ENCODE measurements around the gene HSPA13.

The HSPA13 gene, protein sequence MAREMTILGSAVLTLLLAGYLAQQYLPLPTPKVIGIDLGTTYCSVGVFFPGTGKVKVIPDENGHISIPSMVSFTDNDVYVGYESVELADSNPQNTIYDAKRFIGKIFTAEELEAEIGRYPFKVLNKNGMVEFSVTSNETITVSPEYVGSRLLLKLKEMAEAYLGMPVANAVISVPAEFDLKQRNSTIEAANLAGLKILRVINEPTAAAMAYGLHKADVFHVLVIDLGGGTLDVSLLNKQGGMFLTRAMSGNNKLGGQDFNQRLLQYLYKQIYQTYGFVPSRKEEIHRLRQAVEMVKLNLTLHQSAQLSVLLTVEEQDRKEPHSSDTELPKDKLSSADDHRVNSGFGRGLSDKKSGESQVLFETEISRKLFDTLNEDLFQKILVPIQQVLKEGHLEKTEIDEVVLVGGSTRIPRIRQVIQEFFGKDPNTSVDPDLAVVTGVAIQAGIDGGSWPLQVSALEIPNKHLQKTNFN

DNA sequence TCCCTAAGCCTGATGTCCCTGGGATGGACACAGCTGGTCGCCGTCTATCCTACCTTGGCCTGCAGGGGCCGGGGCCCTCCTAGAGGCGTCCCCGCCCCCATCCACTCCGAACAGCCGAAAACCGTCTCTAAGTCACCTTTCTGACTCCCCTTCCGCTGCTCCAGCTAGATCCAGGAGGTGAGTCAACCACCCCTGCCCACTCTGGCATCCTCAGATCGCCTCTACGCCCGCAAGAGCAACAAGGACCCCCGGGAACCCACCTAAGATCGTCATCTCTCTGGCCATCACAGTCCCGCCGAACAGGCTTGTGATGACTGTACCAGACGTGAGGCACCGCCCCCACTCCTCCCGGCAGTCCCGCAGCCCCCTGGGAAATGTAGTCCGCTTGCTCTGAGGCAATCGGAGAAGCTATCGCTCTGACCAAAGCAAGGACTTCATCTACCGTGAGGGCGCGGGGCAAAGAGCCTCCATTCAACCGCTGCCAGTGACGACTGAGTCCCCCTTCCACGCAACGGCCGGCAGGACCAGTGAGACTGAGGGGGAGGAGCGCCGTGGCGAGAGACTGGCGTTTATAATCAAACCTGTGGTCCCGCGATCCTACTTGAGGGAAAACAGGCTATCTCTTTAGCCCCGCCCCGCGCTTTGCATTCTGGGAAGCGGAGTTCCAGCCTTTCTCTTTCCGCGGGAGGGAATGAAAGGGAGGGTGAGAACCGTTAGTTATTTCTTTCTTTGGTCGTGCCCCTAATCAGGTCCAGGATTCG lies at the start of gene HSPA13:
Gene HSPA13 (minus strand): TSS at position 312 of the 761 bp plus-strand sequence. CDS start 27 bp downstream, at position 285.
- DNase-seq (ENCODE audit: insufficient read length, low spot score) (peak; percentile 89), FAIRE-seq (peak; percentile 98)
- peak; percentile 81 for TF ChIP-seq POLR2A (IDR thresholded peaks at IDR 0.05; ENCODE audit: low read depth, low read length)

DNA sequence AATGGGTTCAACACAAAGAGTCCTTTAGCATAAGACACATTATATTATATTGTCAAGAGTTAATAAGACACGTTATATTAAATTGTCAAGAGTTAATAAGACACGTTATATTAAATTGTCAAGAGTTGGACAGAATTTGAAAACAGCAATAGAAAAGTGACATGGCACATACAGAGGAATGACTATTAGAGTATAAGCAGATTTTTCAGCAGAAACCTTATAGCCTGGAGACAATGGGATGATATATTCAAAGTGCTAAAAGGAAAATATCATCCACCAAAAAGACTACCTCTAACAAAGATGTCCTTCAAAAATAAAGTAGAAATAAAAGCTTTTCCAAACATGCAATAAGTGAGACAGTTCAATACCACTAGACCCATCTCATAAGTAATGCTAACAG lies 36.0 kb upstream of the HSPA13 start:
- DNase-seq (ENCODE audit: insufficient read length, low spot score) (no peak), FAIRE-seq (no peak)

DNA sequence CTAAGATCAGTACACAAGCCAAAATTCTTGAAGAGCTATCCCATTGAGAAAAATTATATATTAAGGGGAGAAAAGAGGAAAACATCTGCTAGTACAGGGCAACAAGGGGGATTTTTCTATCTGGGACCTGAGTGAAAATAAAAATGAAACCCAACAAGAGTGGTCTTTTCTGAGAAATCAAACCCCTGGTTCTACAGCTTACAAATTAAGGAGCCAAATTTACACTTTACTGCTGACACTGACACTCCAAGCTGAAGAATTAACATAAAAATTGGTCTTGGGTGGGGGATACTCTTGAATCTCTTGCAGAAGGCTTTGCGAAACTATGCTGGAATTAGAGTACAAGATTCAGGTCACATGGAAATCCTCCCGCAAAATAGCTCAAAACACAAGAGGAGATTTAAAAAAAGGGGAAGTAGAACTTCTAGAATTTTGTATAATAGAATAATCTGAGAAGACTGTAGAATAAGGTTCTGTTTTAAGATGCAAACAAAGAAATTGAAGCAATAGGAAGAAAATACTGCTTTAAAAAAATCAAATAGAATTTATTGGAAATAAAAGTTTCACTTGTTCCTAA lies 32.1 kb upstream of the HSPA13 start:
- no peak for DNase-seq (ENCODE audit: insufficient read length, low spot score)
- no peak for FAIRE-seq
- no peak for TF ChIP-seq POLR2A (IDR thresholded peaks at IDR 0.05; ENCODE audit: low read depth, low read length)

More for the DNA sequence above, 36.0 kb upstream of the HSPA13 start:
- no peak for TF ChIP-seq POLR2A (IDR thresholded peaks at IDR 0.05; ENCODE audit: low read depth, low read length)

DNA sequence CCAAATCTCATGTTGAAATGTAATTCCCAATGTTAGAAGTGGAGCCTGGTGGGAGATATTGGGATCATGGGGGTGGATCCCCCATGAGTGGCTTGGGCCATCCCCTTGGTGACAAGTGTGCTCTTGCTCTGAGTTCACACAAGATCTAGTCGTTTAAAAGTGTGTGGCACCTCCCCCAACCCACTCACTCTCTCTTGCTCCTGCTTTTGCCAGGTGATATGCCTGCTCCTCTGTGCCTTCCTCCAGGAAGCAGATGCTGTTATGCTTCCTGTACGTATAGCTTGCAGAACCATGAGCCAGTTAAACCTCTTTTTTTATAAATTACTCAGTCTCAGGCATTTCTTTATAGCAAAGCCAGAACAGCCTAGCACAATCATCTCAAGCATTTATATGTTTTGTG lies 23.0 kb upstream of the HSPA13 start:
- TF ChIP-seq POLR2A (IDR thresholded peaks at IDR 0.05; ENCODE audit: low read depth, low read length) = no peak
- no peak for FAIRE-seq
- no peak for DNase-seq (ENCODE audit: insufficient read length, low spot score)

DNA sequence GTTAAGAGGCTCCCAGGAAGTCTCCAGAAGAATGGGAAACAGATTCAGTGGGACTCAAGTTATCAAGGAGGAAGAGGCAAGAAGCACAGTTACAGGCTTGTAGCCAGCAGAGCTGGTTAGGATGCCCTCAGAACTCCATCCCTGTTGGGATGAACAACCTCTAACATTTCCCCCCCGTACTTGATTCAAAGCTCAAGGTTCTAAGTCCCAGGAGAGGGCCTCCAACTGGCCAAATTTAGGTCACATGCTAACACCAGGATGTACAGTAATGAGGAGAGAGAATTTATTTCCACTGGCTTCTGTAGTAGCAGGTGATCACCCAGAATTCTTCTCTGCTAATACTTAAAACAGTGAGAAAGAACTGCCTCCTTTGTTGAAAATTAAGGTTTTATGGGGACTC lies 22.3 kb upstream of the HSPA13 start:
- DNase-seq (ENCODE audit: insufficient read length, low spot score) (no peak), FAIRE-seq (no peak)
- no peak for TF ChIP-seq POLR2A (IDR thresholded peaks at IDR 0.05; ENCODE audit: low read depth, low read length)

DNA sequence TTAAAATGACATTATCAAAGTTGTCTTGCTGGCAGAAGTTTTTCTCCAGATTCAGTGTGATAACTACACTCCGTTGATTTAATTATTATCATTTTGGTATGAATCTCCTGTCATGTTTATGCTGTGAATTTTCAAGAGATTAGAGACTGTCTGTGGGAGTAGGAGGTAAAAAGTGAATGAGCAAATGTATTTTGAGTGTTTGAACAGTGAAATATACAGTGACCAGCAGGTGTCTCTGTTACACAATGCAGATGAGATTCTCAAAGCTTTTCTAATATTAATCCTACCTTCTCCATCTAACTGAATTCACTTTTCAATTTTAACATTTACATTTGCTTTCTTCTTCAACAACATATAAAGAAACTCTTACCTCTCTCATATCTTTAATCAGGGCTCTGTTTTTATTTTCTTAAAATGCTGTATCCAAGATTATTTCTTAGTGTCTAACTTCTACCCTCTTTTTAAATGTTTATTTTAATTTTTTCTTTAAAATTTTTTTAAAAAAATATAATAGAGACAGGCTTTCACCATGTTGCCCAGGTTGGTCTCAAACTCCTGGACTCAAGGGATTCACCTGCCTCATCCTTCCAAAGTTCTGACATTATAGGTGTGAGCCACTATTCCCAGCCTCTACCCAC lies 20.9 kb upstream of the HSPA13 start:
- FAIRE-seq (no peak), DNase-seq (ENCODE audit: insufficient read length, low spot score) (peak; percentile 6)
- TF ChIP-seq POLR2A (IDR thresholded peaks at IDR 0.05; ENCODE audit: low read depth, low read length) = no peak

DNA sequence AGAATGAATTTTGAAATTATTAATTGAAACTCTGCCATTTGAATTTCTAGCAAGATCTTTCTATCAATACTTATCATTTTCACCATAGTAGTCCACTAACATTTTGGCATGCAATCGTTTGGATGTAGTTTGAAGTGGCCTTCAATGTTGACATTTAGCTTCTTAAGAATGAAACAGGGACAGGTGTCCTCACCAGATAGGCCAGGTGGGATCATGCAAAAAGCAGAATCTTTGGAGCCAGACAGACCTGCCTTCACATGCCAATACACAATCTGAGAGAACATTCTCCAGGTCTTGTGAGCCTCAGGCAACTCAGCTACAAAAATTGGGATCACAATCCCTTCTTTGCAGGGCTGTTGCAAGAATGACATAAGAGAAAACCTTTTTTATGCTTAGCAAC lies 18.3 kb upstream of the HSPA13 start:
- TF ChIP-seq POLR2A (IDR thresholded peaks at IDR 0.05; ENCODE audit: low read depth, low read length) = no peak
- FAIRE-seq = no peak

DNA sequence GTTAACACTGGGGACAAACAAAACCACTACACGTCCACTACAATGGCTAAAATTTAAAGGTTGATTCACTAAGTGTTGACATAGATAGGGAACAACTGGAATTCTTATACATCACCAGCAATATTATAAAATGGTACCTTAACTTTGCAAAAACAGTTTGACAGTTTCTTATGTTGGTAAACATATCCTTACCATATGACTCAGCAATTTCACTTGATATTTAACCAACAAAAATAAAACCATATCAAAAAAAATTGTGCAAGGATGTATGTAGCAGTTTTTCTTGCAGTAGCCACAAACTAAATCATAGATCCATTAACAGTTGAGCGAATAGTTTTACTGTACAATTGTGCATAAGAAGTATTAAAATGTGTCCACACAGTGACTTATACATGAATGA lies 5.3 kb upstream of the HSPA13 start:
- DNase-seq (ENCODE audit: insufficient read length, low spot score) (no peak), FAIRE-seq (no peak)
- no peak for TF ChIP-seq POLR2A (IDR thresholded peaks at IDR 0.05; ENCODE audit: low read depth, low read length)

More for the DNA sequence above, 18.3 kb upstream of the HSPA13 start:
- DNase-seq (ENCODE audit: insufficient read length, low spot score) = no peak

DNA sequence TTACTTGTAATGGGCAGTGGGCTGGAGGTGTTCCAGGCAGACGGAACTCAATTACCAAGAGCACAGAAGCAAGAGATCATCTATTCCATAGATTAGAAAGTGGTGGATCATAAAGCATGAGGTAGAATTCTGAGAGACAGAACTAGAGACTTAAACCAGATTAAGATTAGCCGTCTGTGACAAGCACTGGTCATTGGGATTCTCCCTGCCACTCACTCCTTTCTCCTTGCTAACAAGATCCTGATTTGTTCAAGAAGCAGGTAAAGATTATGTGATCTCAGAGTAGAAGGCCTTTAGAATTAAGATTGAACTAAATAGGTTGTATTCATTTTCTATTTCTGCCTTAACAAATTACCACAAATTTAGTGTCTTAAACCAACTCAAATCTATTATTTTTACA lies 1.5 kb upstream of the HSPA13 start:
- DNase-seq (ENCODE audit: insufficient read length, low spot score) (no peak), FAIRE-seq (no peak)
- no peak for TF ChIP-seq POLR2A (IDR thresholded peaks at IDR 0.05; ENCODE audit: low read depth, low read length)

DNA sequence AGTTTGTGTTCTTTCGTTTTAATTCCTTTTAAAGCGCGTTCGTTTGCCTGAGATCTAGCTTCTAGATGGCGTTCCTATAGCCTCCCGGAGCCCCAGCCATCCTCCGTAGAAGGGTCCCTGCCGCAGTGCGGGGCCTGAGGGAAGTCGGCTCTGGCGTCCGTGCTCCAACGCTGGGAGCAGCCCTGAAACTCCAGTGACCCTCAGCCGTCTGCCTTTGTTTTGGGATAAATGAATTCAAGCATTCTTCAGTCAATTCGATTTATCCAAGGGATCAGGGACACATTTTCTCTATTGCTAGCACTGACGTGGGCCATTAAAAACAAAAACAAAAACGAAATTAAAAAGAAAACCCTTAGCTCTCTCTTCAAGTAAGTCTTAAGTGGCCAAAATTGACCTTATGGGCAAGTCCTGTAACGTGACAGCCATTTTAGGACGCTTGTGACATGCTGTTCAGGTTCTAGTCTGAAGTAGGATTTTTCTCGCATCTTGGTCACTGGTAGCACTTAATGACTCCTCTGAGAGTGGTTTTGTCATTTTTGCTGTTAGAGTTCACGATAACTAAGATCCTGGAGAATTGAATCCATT lies 742 bp upstream of the HSPA13 start:
- DNase-seq (ENCODE audit: insufficient read length, low spot score) (no peak), FAIRE-seq (no peak)
- TF ChIP-seq POLR2A (IDR thresholded peaks at IDR 0.05; ENCODE audit: low read depth, low read length) = no peak

DNA sequence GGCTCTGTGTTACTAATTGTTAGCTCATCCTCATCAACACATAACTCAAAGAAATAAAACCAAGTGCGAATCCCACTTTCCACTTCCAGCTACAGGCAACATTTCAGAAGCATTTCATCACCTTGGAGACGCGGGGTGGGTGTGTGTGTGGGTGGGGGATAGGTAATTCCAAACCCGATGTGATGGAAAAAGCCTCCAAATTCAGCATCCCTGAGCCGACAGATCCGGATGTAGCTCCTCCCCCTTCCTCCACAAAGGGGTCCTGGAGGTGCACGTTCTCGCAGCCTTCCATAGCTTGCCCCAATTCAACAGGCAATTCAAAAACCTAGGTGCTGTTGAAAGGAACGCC lies 486 bp downstream of the HSPA13 start:
- DNase-seq (ENCODE audit: insufficient read length, low spot score) = peak; percentile 19
- TF ChIP-seq POLR2A (IDR thresholded peaks at IDR 0.05; ENCODE audit: low read depth, low read length) = no peak
- no peak for FAIRE-seq

DNA sequence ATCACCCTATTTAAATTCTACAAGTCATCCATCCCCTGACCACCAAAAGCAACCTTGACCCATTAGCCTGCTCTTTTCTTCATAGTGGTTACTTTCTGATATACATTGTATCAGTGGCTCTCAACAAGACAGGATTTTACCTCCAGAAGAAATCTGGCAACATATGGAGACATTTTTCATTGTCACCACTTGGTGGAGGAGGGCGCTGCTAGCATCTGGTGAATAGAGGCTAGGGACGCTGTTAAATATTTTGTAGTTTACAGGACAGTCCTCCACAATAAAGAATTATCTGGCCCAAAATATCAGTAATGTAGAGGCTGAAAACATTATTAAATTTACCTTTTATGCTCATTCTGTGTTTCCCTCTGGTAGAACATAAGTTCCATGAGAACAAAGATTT lies 6.1 kb downstream of the HSPA13 start:
- no peak for DNase-seq (ENCODE audit: insufficient read length, low spot score)
- no peak for TF ChIP-seq POLR2A (IDR thresholded peaks at IDR 0.05; ENCODE audit: low read depth, low read length)
- FAIRE-seq = no peak

DNA sequence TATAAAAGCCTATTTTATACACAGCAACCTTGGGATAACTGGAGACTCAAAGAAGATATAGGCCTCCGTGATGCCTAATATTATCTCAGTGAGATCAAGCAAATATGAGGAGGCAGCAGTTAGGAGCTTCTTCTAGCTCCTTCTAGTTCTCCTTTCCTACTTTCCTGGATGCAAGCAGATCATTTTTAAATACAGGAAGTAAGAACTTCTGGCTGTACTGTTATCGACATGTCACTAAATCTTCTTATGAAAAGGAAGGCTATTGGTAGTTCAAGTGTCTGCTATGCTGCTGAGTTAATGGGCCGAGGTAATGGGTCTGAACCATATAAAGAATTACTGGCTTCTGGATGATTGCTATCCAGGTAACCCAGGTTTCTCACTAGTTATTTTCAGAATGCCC lies 15.9 kb downstream of the HSPA13 start:
- no peak for DNase-seq (ENCODE audit: insufficient read length, low spot score)
- no peak for TF ChIP-seq POLR2A (IDR thresholded peaks at IDR 0.05; ENCODE audit: low read depth, low read length)
- FAIRE-seq = no peak

DNA sequence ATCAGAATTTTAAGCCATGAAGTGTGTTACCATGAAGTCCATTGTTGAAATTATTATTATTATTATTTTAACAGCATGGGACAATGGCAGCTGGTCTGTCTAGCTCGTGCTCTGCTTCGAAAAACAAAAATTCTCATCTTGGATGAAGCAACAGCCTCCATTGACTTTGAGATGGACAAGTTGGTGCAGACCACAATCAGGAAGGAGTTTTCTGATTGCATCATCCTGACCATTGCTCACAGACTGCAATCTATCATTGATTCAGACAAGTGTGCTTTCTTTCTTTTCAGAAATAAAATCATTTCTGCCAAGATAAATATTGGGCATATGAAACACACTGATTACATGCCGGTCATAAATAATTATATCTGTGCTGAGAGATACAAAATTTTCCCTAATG lies 21.0 kb downstream of the HSPA13 start:
- no peak for TF ChIP-seq POLR2A (IDR thresholded peaks at IDR 0.05; ENCODE audit: low read depth, low read length)
- no peak for FAIRE-seq
- no peak for DNase-seq (ENCODE audit: insufficient read length, low spot score)

All from H54 (cell line).